Measurements from ENCODE around the gene DNM3.
"Not testable (repeated sequence)": the region's sequence is repeated elsewhere in the genome, so short reads cannot be mapped to it uniquely, and the experiment has no call there.

DNA sequence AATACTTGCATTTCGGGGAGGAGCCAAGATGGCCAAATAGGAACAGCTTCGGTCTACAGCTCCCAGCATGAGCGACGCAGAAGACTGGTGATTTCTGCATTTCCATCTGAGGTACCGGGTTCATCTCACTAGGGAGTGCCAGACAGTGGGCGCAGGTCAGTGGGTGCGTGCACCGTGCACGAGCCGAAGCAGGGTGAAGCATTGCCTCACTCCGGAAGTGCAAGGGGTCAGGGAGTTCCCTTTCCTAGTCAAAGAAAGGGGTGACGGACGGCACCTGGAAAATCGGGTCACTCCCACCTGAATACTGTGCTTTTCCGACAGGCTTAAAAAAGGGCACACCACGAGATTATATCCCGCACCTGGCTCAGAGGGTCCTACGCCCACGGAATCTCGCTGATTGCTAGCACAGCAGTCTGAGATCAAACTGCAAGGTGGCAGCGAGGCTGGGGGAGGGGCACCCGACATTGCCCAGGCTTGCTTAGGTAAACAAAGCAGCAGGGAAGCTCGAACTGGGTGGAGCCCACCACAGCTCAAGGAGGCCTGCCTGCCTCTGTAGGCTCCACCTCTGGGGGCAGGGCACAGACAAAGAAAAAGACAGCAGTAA lies 214.6 kb downstream of the DNM3 start:
- TF ChIP-seq EZH2 (optimal IDR thresholded peaks at IDR 0.05; ENCODE audit: low read depth, low read length); EZH2phosphoT487 (IDR thresholded peaks at IDR 0.05; ENCODE audit: low read length): not testable (repeated sequence)
